SK-N-SH treated with all-trans-retinoic acid at 6 μM for 48 hours (cell line): ENCODE measurements around the gene SLC4A11.

Experiments
- BACH2 ChIP-seq: fragments of 250-450 bp; sonication (Bioruptor Pico); IDR thresholded peaks from 2 replicates; pipeline ENCODE4 v1.9.0; 2021; ENCODE audit warnings: mild to moderate bottlenecking, borderline replicate concordance
- CSDC2 ChIP-seq: fragments of 250-450 bp; sonication (Bioruptor Pico); IDR thresholded peaks from 2 replicates; pipeline ENCODE4 v1.5.0; 2020; ENCODE audit warnings: mild to moderate bottlenecking, moderate library complexity
- GLIS3 ChIP-seq: fragments of 250-450 bp; sonication (Bioruptor Pico); IDR thresholded peaks from 2 replicates; pipeline ENCODE4 v1.5.0; 2020; ENCODE audit warnings: mild to moderate bottlenecking, moderate library complexity
- ZNF70 ChIP-seq: fragments of 450-650 bp; formaldehyde crosslinking; IDR thresholded peaks from 2 replicates; pipeline ENCODE4 v1.5.0; 2020; ENCODE audit warnings: mild to moderate bottlenecking, moderate library complexity
- ZNF8 ChIP-seq: fragments of 450-650 bp; formaldehyde crosslinking; IDR thresholded peaks from 2 replicates; pipeline ENCODE4 v1.5.0; 2020; ENCODE audit warnings: mild to moderate bottlenecking, moderate library complexity
- TF ChIP-seq, protein P1 (sequence below): fragments of 250-450 bp; sonication (Bioruptor Pico); IDR thresholded peaks from 2 replicates; pipeline ENCODE4 v1.8.0; 2021; ENCODE audit warnings: low read depth, mild to moderate bottlenecking, moderate library complexity, borderline replicate concordance
- TF ChIP-seq, protein P2 (sequence below): fragments of 250-450 bp; sonication (Bioruptor Pico); IDR thresholded peaks from 2 replicates; pipeline ENCODE4 v1.8.0; 2020; ENCODE audit warnings: mild to moderate bottlenecking, moderate library complexity, borderline replicate concordance

SLC4A11 gene

DNA sequence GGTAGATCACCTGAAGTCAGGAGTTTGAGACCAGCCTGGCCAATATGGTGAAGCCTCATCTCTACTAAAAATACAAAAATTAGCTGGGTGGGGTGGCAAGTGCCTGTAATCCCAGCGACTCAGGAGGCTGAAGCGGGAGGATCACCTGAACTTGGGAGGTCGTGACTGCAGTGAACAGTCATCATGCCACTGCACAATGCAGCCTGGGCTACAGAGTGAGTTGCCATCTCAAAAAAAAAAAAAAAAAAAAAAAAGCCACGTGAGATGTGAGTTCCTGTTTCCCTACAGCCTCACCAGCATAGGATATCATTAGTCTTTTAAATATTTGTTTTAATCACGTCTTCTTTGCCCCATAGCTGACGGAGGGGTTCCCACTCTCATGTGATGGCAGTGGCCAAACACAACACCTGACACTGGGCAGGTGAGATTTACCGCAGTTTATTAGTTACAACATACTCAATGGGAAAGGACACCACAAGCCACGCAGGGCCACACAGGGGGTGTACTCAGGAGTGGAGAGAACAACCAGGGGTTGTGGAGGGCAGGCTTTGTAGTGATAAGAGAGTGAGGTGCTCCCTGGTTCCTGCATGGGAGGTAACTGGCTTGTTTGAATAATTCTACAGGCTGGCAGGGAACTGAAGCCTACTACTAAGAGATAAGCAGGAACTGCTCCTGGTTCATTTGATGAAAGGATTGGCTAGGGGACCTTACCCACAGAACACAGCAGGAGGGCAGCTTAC, 61.1 kb downstream of the SLC4A11 start (continued):
- TF ChIP-seq, protein P1, sequence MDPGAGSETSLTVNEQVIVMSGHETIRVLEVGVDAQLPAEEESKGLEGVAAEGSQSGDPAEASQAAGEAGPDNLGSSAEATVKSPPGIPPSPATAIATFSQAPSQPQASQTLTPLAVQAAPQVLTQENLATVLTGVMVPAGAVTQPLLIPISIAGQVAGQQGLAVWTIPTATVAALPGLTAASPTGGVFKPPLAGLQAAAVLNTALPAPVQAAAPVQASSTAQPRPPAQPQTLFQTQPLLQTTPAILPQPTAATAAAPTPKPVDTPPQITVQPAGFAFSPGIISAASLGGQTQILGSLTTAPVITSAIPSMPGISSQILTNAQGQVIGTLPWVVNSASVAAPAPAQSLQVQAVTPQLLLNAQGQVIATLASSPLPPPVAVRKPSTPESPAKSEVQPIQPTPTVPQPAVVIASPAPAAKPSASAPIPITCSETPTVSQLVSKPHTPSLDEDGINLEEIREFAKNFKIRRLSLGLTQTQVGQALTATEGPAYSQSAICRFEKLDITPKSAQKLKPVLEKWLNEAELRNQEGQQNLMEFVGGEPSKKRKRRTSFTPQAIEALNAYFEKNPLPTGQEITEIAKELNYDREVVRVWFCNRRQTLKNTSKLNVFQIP (CRISPR knock-in tag): no peak
- TF ChIP-seq, protein P2, sequence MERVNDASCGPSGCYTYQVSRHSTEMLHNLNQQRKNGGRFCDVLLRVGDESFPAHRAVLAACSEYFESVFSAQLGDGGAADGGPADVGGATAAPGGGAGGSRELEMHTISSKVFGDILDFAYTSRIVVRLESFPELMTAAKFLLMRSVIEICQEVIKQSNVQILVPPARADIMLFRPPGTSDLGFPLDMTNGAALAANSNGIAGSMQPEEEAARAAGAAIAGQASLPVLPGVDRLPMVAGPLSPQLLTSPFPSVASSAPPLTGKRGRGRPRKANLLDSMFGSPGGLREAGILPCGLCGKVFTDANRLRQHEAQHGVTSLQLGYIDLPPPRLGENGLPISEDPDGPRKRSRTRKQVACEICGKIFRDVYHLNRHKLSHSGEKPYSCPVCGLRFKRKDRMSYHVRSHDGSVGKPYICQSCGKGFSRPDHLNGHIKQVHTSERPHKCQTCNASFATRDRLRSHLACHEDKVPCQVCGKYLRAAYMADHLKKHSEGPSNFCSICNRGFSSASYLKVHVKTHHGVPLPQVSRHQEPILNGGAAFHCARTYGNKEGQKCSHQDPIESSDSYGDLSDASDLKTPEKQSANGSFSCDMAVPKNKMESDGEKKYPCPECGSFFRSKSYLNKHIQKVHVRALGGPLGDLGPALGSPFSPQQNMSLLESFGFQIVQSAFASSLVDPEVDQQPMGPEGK (CRISPR knock-in tag): no peak
- TF ChIP-seq CSDC2 (CRISPR knock-in tag) (no peak), ZNF8 (CRISPR knock-in tag) (no peak), ZNF70 (CRISPR knock-in tag) (no peak), BACH2 (CRISPR knock-in tag) (no peak), GLIS3 (CRISPR knock-in tag) (no peak)
